SK-N-DZ (cell line): ENCODE results near the gene KLHL41.
"Not testable (repeated sequence)": the region's sequence is repeated elsewhere in the genome, so short reads cannot be mapped to it uniquely, and the experiment has no call there.

Source experiments
- DNase-seq: peaks from one replicate; pipeline ENCODE4 v3.0.0-alpha.2; 2015; ENCODE audit warnings: low spot score

KLHL41 gene

GRCh38 chr2:169572189-169572588 is 62.7 kb downstream of the KLHL41 start:
- no peak for DNase-seq

- no peak for DNase-seq
Observed at GRCh38 chr2:169572821-169573159, 63.3 kb downstream of the KLHL41 start.

GRCh38 chr2:169573160-169573973 is 63.9 kb downstream of the KLHL41 start, which contains the start of gene FASTKD1:
TSS of gene FASTKD1 (minus strand) at chr2:169573865. CDS start at chr2:169572029, 1,836 bp downstream.
- DNase-seq = peak; percentile 95

DNA sequence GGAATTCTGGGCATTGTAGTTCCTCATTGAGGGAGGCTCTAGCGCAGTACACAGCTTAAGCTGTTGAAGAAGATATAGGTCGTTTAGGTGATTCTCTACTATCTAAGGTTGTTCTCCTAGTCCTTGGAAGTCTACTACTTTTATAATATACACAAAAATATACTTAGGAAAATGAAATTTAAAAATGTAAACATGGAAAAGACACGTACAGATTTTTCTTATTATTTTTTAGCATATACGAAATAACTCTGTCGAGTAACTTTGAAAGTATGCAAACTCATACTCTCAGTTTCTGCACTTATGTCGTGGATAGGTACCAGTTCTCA is 64.4 kb downstream of the KLHL41 start:
- peak; percentile 16 for DNase-seq

GRCh38 chr2:169574539-169574938 is 65.0 kb downstream of the KLHL41 start:
- not testable (repeated sequence) for DNase-seq

GRCh38 chr2:169575264-169575663 is 65.8 kb downstream of the KLHL41 start:
- not testable (repeated sequence) for DNase-seq
